ENCODE data around the gene KRTAP9-1.
"Not testable (repeated sequence)": the region's sequence is repeated elsewhere in the genome, so short reads cannot be mapped to it uniquely, and the experiment has no call there.

Gene KRTAP9-1

DNA sequence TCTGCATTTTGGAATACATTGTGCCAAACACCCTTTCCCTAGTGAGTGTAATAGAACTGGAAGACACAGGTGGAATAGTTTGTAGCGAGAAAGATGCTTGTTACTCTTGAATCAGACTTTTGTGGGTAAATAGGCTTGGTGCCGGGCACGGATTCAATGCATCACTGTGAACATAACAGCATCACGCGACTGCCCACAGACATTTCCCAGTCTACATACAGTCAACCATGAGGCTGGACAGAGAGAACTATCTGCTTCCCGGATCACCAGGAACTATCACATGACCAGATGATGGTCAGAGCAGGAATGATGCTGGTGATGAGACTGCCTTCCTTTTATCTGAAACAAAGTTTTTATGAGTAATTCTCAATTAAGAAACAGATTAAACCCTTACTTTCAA is 36.4 kb downstream of the KRTAP9-1 start:
- CTCF ChIA-PET: no interaction called here
- TF ChIP-seq CTCF (IDR thresholded peaks at IDR 0.05; ENCODE audit: insufficient read depth, low read length, missing control alignments): no peak
- POLR2A ChIA-PET: no interaction called here
- no peak overlapping the region for H3K4me3 ChIP-seq (ENCODE audit: low read depth, low read length)
- DNase-seq (ENCODE audit: low read depth, low spot score): no peak

DNA sequence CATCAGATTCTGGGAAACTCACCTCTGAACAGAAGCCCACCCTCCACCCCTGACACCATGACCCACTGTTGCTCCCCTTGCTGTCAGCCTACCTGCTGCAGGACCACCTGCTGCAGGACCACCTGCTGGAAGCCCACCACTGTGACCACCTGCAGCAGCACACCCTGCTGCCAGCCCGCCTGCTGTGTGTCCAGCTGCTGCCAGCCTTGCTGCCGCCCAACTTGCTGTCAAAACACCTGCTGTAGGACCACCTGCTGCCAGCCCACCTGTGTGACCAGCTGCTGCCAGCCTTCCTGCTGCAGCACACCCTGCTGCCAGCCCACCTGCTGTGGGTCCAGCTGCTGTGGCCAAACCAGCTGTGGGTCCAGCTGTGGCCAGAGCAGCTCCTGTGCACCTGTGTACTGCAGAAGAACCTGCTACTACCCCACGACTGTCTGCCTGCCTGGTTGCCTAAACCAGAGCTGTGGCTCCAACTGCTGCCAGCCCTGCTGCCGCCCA is 37.0 kb downstream of the KRTAP9-1 start, which contains the start of gene KRTAP9-2:
Gene KRTAP9-2 (plus strand): TSS at position 51 of the 498 bp plus-strand sequence. CDS start 7 bp downstream, at position 58.
- H3K4me3 ChIP-seq (ENCODE audit: low read depth, low read length); CTCF ChIA-PET; POLR2A ChIA-PET; DNase-seq (ENCODE audit: low read depth, low spot score): not testable (repeated sequence)

DNA sequence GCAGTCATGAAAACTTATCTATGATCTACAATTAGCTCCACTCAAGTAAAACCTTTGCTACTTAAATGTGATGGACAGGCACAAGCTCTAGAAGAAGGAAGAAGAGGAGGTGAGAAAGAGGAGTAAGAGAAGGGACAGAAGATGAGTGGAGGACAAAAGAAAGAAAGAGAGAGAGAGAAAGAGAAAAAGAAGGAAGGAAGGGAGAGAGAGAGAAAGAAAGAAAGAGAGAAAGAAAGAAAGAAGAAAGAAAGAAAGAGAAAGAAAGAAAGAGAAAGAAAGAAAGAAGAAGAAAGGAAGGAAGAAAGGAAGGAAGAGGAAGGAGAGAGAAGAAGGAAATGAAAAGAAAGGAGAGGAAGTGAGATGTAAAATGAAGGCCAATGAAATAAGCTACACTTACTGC is 40.4 kb downstream of the KRTAP9-1 start:
- no peak for TF ChIP-seq CTCF (IDR thresholded peaks at IDR 0.05; ENCODE audit: insufficient read depth, low read length, missing control alignments)
- CTCF ChIA-PET: no interaction called here
- POLR2A ChIA-PET: no interaction called here
- DNase-seq (ENCODE audit: low read depth, low spot score): no peak
- H3K4me3 ChIP-seq (ENCODE audit: low read depth, low read length): no peak overlapping the region

DNA sequence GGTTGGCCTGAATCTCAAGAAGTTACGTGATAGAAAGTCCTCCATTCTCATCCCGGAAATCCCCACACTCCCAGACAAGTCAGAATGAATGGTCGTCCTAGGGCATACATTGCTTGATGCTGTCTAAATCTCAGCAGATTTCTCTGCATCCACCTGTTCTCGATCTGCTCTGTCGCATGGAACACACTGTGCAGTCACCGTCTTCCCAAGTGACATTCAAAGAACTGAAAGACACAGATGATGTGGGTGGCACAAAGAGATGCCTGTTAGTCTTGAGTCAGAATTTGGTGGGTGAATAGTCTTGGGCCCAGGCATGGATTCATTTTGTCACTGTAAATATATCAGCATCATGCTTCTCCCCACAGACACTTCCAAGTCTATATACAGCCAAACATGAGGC is 42.0 kb downstream of the KRTAP9-1 start:
- POLR2A ChIA-PET: no interaction called here
- no peak for DNase-seq (ENCODE audit: low read depth, low spot score)
- CTCF ChIA-PET: no interaction called here
- H3K4me3 ChIP-seq (ENCODE audit: low read depth, low read length): no peak overlapping the region
- no peak for TF ChIP-seq CTCF (IDR thresholded peaks at IDR 0.05; ENCODE audit: insufficient read depth, low read length, missing control alignments)

DNA sequence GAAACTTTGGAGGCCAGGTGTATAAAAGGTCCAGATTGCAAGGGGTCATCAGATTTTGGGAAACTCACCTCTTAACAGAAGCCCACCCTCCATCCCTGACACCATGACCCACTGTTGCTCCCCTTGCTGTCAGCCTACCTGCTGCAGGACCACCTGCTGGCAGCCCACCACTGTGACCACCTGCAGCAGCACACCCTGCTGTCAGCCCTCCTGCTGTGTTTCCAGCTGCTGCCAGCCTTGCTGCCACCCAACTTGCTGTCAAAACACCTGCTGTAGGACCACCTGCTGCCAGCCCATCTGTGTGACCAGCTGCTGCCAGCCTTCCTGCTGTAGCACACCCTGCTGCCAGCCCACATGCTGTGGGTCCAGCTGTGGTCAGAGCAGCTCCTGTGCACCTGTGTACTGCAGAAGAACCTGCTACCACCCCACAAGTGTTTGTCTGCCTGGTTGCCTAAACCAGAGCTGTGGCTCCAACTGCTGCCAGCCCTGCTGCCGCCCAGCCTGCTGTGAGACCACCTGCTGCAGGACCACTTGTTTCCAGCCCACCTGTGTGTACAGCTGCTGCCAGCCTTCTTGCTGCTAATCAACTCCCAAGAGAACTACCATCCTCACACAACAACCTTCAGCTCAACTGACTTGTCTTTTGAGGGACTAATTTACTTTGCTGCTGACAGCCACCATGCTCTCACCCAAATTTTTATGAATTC is 42.9 kb downstream of the KRTAP9-1 start, which contains the start of gene KRTAP9-3:
Gene KRTAP9-3 (plus strand): TSS at position 51 of the 707 bp plus-strand sequence. CDS start 53 bp downstream, at position 104.
- POLR2A ChIA-PET; DNase-seq (ENCODE audit: low read depth, low spot score); H3K4me3 ChIP-seq (ENCODE audit: low read depth, low read length); CTCF ChIA-PET: not testable (repeated sequence)

- H3K4me3 ChIP-seq (ENCODE audit: low read depth, low read length); CTCF ChIA-PET; POLR2A ChIA-PET; DNase-seq (ENCODE audit: low read depth, low spot score): not testable (repeated sequence)
These were observed 47.4 kb downstream of the KRTAP9-1 start for GRCh38 chr17:41237116-41237515.

DNA sequence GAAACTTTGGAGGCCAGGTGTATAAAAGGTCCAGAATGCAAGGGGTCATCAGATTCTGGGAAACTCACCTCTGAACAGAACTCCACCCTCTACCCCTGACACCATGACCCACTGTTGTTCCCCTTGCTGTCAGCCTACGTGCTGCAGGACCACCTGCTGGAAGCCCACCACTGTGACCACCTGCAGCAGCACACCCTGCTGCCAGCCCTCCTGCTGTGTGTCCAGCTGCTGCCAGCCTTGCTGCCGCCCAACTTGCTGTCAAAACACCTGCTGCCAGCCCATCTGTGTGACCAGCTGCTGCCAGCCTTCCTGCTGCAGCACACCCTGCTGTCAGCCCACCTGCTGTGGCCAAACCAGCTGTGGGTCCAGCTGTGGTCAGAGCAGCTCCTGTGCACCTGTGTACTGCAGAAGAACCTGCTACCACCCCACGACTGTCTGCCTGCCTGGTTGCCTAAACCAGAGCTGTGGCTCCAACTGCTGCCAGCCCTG is 48.3 kb downstream of the KRTAP9-1 start, which contains the start of gene KRTAP9-8:
Gene KRTAP9-8 (plus strand): TSS at position 51 of the 489 bp plus-strand sequence. CDS start 53 bp downstream, at position 104.
- DNase-seq (ENCODE audit: low read depth, low spot score); H3K4me3 ChIP-seq (ENCODE audit: low read depth, low read length); CTCF ChIA-PET; POLR2A ChIA-PET: not testable (repeated sequence)

All from AG04449 (cell line).